Body of pancreas (tissue), 4 donors: ENCODE results near the gene ASTN2.

ENCODE experiments used
- CTCF ChIP-seq, 7 experiments: fragments of 450-650 bp in 4 of 7; fragments of 200-600 bp in 3 of 7; sonication (generic) in 3 of 7; IDR thresholded peaks; one replicate each; pipeline ENCODE4 v1.5.1; 2016 to 2019; ENCODE audit warnings: antibody characterized with exemption in 7 of 7
- POLR2A ChIP-seq, 3 donors: fragments of 450-650 bp; IDR thresholded peaks; one replicate each; pipeline ENCODE4 v1.6.1; 2016; ENCODE audit warnings: antibody characterized with exemption in 3 of 3, mild to moderate bottlenecking in 2 of 3

- TF ChIP-seq CTCF (IDR thresholded peaks at IDR 0.05) (no peak), POLR2A (IDR thresholded peaks at IDR 0.05) (no peak)
These were observed 276.6 kb downstream of the ASTN2 start for GRCh38 chr9:117138231-117138630.
